HTR-8/SVneo (cell line): ENCODE results near the gene UTRN.

Experiments
- DNase-seq: peaks from one replicate; pipeline ENCODE4 v3.0.0; 2011; ENCODE audit warnings: low spot score, mixed read lengths; ENCODE audit not compliant: insufficient read length
- FAIRE-seq: peaks from 2 replicates; lab custom pipeline; 2011; peaks lifted over from hg19 to GRCh38; lab: Jason Lieb, UNC

Gene UTRN

DNA sequence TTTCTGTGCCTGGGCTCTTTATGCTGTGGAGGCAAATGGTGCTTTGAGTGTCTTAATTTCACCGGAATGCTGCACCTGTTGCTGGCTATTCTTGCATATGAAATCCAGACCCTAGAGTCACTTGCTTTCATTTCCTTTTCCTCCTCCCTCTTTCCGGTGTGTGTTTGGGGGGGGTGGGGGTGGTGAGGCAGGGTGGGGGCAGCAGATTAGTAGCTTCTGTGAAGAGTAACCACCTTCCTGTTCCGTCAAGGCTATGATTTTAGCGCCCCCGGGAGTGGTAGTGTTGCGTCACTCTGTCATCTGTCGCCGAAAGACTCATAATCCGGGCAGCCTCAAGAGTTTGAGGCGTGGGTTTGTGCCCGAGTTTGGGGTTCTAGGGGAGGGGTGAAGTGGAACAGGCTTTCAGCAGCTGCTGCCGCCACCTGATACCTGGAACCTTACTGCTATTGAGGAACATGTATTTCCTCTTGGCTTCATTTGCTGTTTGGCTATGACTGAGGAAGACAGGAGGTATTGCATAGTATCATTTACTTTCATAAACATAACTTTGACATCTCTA lies 49.1 kb downstream of the UTRN start:
- no peak for FAIRE-seq
- DNase-seq = no peak
